Right lobe of liver (tissue), 4 donors: ENCODE results near the gene C2CD4D.

ENCODE experiments used
- CTCF ChIP-seq, 4 donors: fragments of 200-600 bp in 3 of 4; fragments of 450-650 bp in 1 of 4; IDR thresholded peaks; one replicate each; pipeline versions ENCODE4 v1.5.1 to v1.8.0; 2016 to 2022; ENCODE audit warnings: antibody characterized with exemption in 4 of 4, mild to moderate bottlenecking in 2 of 4
- POLR2A ChIP-seq: fragments of 450-650 bp; IDR thresholded peaks from one replicate; pipeline ENCODE4 v1.6.1; 2017; ENCODE audit warnings: antibody characterized with exemption, mild to moderate bottlenecking
- donor health status: DM: no; HTN: no; CAD: no.
- donor health status: DM: no; HTN: no; CAD: no.
- donor health status: DM: no; HTN: yes; CAD: no.

- peak in 1 of 4 donors; percentile 16 for TF ChIP-seq CTCF (IDR thresholded peaks at IDR 0.05)
- no peak for TF ChIP-seq POLR2A
These were observed 41.9 kb upstream of the C2CD4D start for GRCh38 chr1:151881479-151881878.
